Activated CD8-positive, alpha-beta memory T cell treated with anti-CD3 and anti-CD28 coated beads for 24 hours (primary cell): ENCODE measurements around the gene COL18A1.
"Not testable (repeated sequence)": the region's sequence is repeated elsewhere in the genome, so short reads cannot be mapped to it uniquely, and the experiment has no call there.

Experiments
- DNase-seq: peaks from one replicate; pipeline ENCODE4 v3.0.0-alpha.2; 2020

Gene COL18A1

GRCh38 chr21:45429221-45430175, 24.5 kb downstream of the COL18A1 start:
- no peak for DNase-seq

GRCh38 chr21:45430521-45431501, 25.8 kb downstream of the COL18A1 start:
- no peak for DNase-seq

GRCh38 chr21:45431781-45432572, 27.0 kb downstream of the COL18A1 start:
- DNase-seq = no peak

- no peak for DNase-seq
Measured at GRCh38 chr21:45432575-45433255, 27.8 kb downstream of the COL18A1 start.

- DNase-seq = no peak
Measured at GRCh38 chr21:45433301-45433700, 28.3 kb downstream of the COL18A1 start.

- DNase-seq = no peak
Measured at GRCh38 chr21:45433911-45434644, 29.1 kb downstream of the COL18A1 start.

GRCh38 chr21:45434645-45435217, 29.8 kb downstream of the COL18A1 start:
- no peak for DNase-seq

GRCh38 chr21:45435405-45435981, 30.5 kb downstream of the COL18A1 start:
- DNase-seq = no peak

GRCh38 chr21:45436351-45437065, 31.5 kb downstream of the COL18A1 start:
- DNase-seq = no peak

GRCh38 chr21:45437844-45438243, 32.9 kb downstream of the COL18A1 start:
- DNase-seq = not testable (repeated sequence)

GRCh38 chr21:45438391-45439145, 33.6 kb downstream of the COL18A1 start:
- DNase-seq = no peak

GRCh38 chr21:45439161-45439872, 34.4 kb downstream of the COL18A1 start:
- peak; percentile 96 for DNase-seq

- no peak for DNase-seq
Measured at GRCh38 chr21:45439901-45440461, 35.0 kb downstream of the COL18A1 start.

GRCh38 chr21:45440736-45441350, 35.9 kb downstream of the COL18A1 start:
- no peak for DNase-seq

- DNase-seq = no peak
Measured at GRCh38 chr21:45441431-45442255, 36.7 kb downstream of the COL18A1 start.

GRCh38 chr21:45442276-45442675, 37.3 kb downstream of the COL18A1 start:
- DNase-seq = no peak
